DOHH2 (cell line): ENCODE measurements around the gene SMPD3.

Experiments
- H3F3A ChIP-seq: fragments of 200-600 bp; sonication (generic), shearing (Covaris generic); 2 replicates; pipeline ENCODE4 v1.6.0; 2016; ENCODE audit warnings: antibody characterized with exemption, mild to moderate bottlenecking; ENCODE audit not compliant: control insufficient read depth, insufficient read depth
- H3K27ac ChIP-seq: fragments of 200-600 bp; sonication (generic); 2 replicates; pipeline ENCODE4 v1.5.1; 2014; ENCODE audit warnings: low read depth, mild to moderate bottlenecking, low read length, moderate library complexity
- H3K27me3 ChIP-seq: fragments of 200-600 bp; sonication (generic); 2 replicates; pipeline ENCODE4 v1.6.1; 2014; ENCODE audit warnings: mild to moderate bottlenecking, low read length, mixed read lengths; ENCODE audit not compliant: control insufficient read depth
- H3K36me3 ChIP-seq: fragments of 200-600 bp; sonication (generic); 2 replicates; pipeline ENCODE4 v1.6.1; 2014; ENCODE audit warnings: mild to moderate bottlenecking, low read length, moderate library complexity, mixed read lengths; ENCODE audit not compliant: control insufficient read depth
- H3K4me1 ChIP-seq: fragments of 200-600 bp; sonication (generic); 2 replicates; pipeline ENCODE4 v1.6.1; 2014; ENCODE audit warnings: mild to moderate bottlenecking, low read length, mixed read lengths; ENCODE audit not compliant: control insufficient read depth
- H3K4me2 ChIP-seq: fragments of 200-600 bp; sonication (generic); 2 replicates; pipeline ENCODE4 v1.6.0; 2014; ENCODE audit warnings: mild to moderate bottlenecking, low read length, moderate library complexity
- H3K4me3 ChIP-seq: fragments of 200-600 bp; sonication (generic); 2 replicates; pipeline ENCODE4 v1.5.1; 2014; ENCODE audit warnings: mild to moderate bottlenecking, low read length, mixed read lengths
- H3K79me2 ChIP-seq: fragments of 200-600 bp; sonication (generic); 2 replicates; pipeline ENCODE4 v1.6.1; 2014; ENCODE audit warnings: mild to moderate bottlenecking, low read length, mixed read lengths; ENCODE audit not compliant: control insufficient read depth
- H3K9me2 ChIP-seq: fragments of 200-600 bp; sonication (generic); replicated peaks from 2 replicates; pipeline ENCODE4 v1.6.1; 2014; ENCODE audit warnings: mild to moderate bottlenecking, low read length, mixed read lengths; ENCODE audit not compliant: control insufficient read depth
- H3K9me3 ChIP-seq: fragments of 200-600 bp; sonication (generic); 2 replicates; pipeline ENCODE4 v1.6.1; 2014; ENCODE audit warnings: antibody characterized with exemption, low read length, mixed read lengths; ENCODE audit not compliant: control insufficient read depth, insufficient read depth
- H4K20me1 ChIP-seq: fragments of 200-600 bp; sonication (generic); 2 replicates; pipeline ENCODE4 v1.6.0; 2014; ENCODE audit warnings: low read depth, mild to moderate bottlenecking, antibody characterized with exemption, low read length, moderate library complexity; ENCODE audit not compliant: control insufficient read depth, insufficient read depth
- EZH2phosphoT487 ChIP-seq: fragments of 200-600 bp; sonication (generic); IDR thresholded peaks from 2 replicates; pipeline ENCODE4 v1.6.1; 2017; ENCODE audit warnings: borderline replicate concordance, mild to moderate bottlenecking, antibody characterized with exemption, low read length, moderate library complexity, mixed read lengths
- TF ChIP-seq, protein P1 (sequence below): fragments of 200-600 bp; sonication (generic); IDR thresholded peaks from one replicate; pipeline ENCODE4 v1.5.1; 2014; ENCODE audit warnings: antibody characterized with exemption, mild to moderate bottlenecking, low read depth, low read length; ENCODE audit not compliant: poor library complexity, severe bottlenecking

SMPD3 gene

DNA sequence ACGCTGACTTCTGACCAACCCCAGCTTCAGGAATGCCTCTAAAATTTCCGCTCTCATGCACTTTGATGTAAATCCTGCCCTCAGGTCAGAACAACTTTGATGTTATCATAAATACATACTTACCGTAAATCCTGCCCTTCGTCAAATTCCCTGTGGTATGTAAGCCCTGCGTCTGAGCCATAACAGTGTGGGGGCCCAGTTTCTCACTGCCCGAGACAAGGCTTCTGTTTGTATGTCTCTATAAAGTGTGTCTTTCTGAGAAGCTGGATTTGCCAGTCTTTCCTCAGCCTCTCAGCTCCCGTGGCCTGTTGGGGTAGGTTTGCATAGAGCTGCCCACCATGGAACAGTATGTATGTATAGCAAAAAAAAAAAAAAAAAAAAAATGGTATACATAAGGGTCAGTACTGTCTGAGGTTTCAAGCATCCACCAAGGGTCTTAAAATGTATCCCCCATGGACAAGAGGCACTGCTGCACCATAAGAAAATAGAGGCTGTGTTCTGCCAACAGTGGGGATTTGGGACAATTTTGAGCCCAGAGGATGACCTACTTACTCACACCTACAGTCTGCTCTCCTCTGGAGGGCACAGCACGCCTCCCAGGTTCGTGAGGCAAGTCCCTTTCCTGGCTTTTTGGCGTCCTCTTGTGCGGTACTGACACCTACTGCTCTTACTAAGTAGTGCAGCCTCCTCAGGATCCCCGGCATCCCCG is 120.0 kb downstream of the SMPD3 start:
- H3K4me3 ChIP-seq, result no peak overlapping the region
- H4K20me1 ChIP-seq, result no peaks in the 10 kb centered on the region
- peaks cover 2% of the 10 kb centered on the region; the same call in 1 of the 2 replicates for H3F3A ChIP-seq
- H3K4me1 ChIP-seq, result peaks cover 23% of the 10 kb centered on the region
- no peaks in the 10 kb centered on the region for H3K27me3 ChIP-seq
- H3K9me3 ChIP-seq, result no peaks in the 10 kb centered on the region
- no peak overlapping the region for H3K27ac ChIP-seq
- no peaks in the 10 kb centered on the region for H3K9me2 ChIP-seq
- H3K79me2 ChIP-seq, result no peaks in the 10 kb centered on the region
- TF ChIP-seq EZH2phosphoT487, result no peak
- TF ChIP-seq, protein P1, sequence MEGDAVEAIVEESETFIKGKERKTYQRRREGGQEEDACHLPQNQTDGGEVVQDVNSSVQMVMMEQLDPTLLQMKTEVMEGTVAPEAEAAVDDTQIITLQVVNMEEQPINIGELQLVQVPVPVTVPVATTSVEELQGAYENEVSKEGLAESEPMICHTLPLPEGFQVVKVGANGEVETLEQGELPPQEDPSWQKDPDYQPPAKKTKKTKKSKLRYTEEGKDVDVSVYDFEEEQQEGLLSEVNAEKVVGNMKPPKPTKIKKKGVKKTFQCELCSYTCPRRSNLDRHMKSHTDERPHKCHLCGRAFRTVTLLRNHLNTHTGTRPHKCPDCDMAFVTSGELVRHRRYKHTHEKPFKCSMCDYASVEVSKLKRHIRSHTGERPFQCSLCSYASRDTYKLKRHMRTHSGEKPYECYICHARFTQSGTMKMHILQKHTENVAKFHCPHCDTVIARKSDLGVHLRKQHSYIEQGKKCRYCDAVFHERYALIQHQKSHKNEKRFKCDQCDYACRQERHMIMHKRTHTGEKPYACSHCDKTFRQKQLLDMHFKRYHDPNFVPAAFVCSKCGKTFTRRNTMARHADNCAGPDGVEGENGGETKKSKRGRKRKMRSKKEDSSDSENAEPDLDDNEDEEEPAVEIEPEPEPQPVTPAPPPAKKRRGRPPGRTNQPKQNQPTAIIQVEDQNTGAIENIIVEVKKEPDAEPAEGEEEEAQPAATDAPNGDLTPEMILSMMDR, result peak; percentile 88
- peaks cover 66% of the 10 kb centered on the region for H3K36me3 ChIP-seq
- H3K4me2 ChIP-seq, result no peak overlapping the region

DNA sequence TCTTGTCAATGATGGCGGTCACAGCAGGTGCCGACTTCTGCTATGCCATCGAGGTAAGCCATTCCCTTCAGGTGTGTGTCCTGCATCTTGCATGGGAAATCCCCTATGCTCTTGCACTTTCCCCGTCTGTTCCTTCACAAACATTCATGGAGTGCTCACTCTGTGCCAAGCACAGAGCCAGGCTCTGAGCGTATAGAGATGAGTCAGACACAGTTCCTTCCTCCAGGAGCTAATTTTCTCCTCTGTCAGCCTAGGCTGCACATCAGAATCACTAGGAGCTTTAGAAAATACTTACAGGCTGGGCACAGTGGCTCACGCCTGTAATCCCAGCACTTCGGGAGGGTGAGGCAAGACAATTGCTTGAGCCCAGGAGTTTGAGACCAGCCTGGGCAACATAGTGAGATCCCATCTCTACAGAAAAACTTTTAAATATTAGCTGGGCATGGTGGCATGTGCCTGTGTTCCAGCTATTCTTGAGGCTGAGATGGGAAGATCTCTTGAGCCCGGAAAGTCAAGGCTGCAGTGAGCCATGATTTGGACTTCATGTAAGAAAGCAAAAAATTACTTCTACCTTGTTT is 123.4 kb downstream of the SMPD3 start:
- no peaks in the 10 kb centered on the region for H3K9me2 ChIP-seq
- no peak overlapping the region for H3K27ac ChIP-seq
- H3K36me3 ChIP-seq, result peaks cover 63% of the 10 kb centered on the region
- no peaks in the 10 kb centered on the region for H3K9me3 ChIP-seq
- no peaks in the 10 kb centered on the region for H4K20me1 ChIP-seq
- H3K79me2 ChIP-seq, result no peaks in the 10 kb centered on the region
- no peak for TF ChIP-seq EZH2phosphoT487
- TF ChIP-seq, protein P1, result no peak
- no peaks in the 10 kb centered on the region; the same call in 1 of the 2 replicates for H3F3A ChIP-seq
- no peaks in the 10 kb centered on the region for H3K27me3 ChIP-seq
- no peaks in the 10 kb centered on the region for H3K4me1 ChIP-seq
- no peak overlapping the region for H3K4me3 ChIP-seq
- no peak overlapping the region for H3K4me2 ChIP-seq

DNA sequence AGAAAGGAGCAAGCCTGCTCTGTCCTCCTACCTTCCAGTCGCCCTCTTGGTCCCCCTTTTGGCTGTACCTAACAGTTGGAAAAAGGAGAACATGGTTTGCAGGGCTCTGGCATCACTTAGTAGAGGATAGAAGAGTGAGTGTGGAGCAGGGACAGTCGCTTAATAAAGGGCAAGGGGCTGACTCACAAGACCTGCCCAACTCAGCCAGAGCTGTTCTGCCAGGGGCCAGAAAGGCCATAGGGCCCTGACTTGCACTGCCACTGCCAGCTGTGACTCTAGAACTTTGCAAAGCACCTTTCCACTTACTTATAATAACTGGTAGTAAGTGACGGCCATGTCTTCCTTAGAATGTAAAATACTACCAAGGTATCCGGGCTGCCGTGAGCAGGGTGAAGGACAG is 124.0 kb downstream of the SMPD3 start:
- TF ChIP-seq, protein P1, result no peak
- TF ChIP-seq EZH2phosphoT487, result no peak

More for the DNA sequence above, 124.0 kb downstream of the SMPD3 start:
- H4K20me1 ChIP-seq, result no peaks in the 10 kb centered on the region
- H3K27ac ChIP-seq, result no peak overlapping the region
- no peak overlapping the region for H3K4me2 ChIP-seq
- H3K4me3 ChIP-seq, result no peak overlapping the region
- H3K9me2 ChIP-seq, result no peaks in the 10 kb centered on the region
- peaks cover 59% of the 10 kb centered on the region for H3K36me3 ChIP-seq
- no peaks in the 10 kb centered on the region for H3K27me3 ChIP-seq
- no peaks in the 10 kb centered on the region for H3K4me1 ChIP-seq
- no peaks in the 10 kb centered on the region for H3K79me2 ChIP-seq
- H3F3A ChIP-seq, result no peaks in the 10 kb centered on the region; the same call in 1 of the 2 replicates
- no peaks in the 10 kb centered on the region for H3K9me3 ChIP-seq
